SH-SY5Y (cell line): ENCODE results near the gene ORM2.

Experiments used
- GATA2 ChIP-seq: IDR thresholded peaks from 2 replicates; pipeline ENCODE4 v1.6.1; 2011; ENCODE audit warnings: mild to moderate bottlenecking, low read depth, low read length
- GATA3 ChIP-seq: IDR thresholded peaks from 2 replicates; pipeline ENCODE4 v1.6.1; 2011; ENCODE audit warnings: low read depth, mild to moderate bottlenecking, low read length, moderate library complexity

DNA sequence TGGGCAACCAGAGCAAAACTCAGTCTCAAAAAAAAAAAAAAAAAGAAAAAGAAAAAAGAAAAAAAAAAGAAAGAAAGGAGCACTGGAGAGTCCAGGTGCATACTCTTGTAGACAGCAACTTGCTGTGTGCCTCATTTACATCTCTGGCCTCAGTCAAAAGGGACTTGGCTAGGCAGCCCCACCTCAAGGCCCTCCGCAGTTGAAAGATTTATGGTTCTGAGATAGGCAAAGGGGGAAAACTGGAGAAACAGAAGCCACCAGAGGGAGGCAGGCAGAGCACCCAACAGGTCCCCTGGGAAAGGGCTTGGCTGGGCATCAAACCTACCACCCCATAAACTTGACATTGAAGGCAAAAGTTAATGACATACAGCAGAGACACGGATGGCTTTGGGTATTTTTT, 6.1 kb downstream of the ORM2 start:
- no peak for TF ChIP-seq GATA2
- TF ChIP-seq GATA3 = no peak
